ENCODE results near the gene APPBP2.

The APPBP2 gene

GRCh38 chr17:60457148-60457547 lies 68.9 kb downstream of the APPBP2 start:
- no peak overlapping the region for H3K4me3 ChIP-seq (ENCODE audit: low read depth, low read length)
- TF ChIP-seq CTCF (IDR thresholded peaks at IDR 0.05; ENCODE audit: control insufficient read depth, extremely low read depth, insufficient read depth) = no peak
- DNase-seq (ENCODE audit: low read depth) = no peak

GRCh38 chr17:60455378-60455777 lies 70.7 kb downstream of the APPBP2 start:
- no peak for TF ChIP-seq CTCF (IDR thresholded peaks at IDR 0.05; ENCODE audit: control insufficient read depth, extremely low read depth, insufficient read depth)
- no peak for DNase-seq (ENCODE audit: low read depth)
- H3K4me3 ChIP-seq (ENCODE audit: low read depth, low read length) = no peak overlapping the region

GRCh38 chr17:60451965-60452364 lies 74.1 kb downstream of the APPBP2 start:
- H3K4me3 ChIP-seq (ENCODE audit: low read depth, low read length) = no peak overlapping the region
- TF ChIP-seq CTCF (IDR thresholded peaks at IDR 0.05; ENCODE audit: control insufficient read depth, extremely low read depth, insufficient read depth) = no peak
- DNase-seq (ENCODE audit: low read depth) = no peak

- no peak for TF ChIP-seq CTCF (IDR thresholded peaks at IDR 0.05; ENCODE audit: control insufficient read depth, extremely low read depth, insufficient read depth)
- H3K4me3 ChIP-seq (ENCODE audit: low read depth, low read length) = no peak overlapping the region
These were observed 75.0 kb downstream of the APPBP2 start for GRCh38 chr17:60451071-60451470.

DNA sequence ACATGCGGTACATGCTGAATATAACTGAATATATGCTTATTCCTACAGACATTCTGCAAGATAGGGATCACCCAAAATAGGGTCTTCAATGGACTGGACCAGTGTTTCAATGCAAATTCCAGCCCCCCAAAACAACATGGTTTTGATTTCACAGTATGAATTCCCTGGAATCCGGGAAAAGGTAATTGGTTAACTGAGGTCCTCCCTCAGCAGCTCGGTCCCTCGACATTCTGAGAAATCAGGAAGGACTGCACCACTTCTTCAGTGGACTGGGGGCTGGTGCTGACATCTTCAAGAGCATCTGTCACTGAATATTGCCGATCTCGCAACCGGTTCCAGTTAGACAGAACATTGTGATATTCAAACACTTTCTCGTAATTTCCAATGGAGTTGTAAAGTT lies 78.7 kb downstream of the APPBP2 start:
- H3K4me3 ChIP-seq (ENCODE audit: low read depth, low read length) = no peak overlapping the region
- TF ChIP-seq CTCF (IDR thresholded peaks at IDR 0.05; ENCODE audit: control insufficient read depth, extremely low read depth, insufficient read depth) = no peak
- DNase-seq (ENCODE audit: low read depth) = no peak

More at GRCh38 chr17:60451071-60451470, 75.0 kb downstream of the APPBP2 start:
- no peak for DNase-seq (ENCODE audit: low read depth)

- TF ChIP-seq CTCF (IDR thresholded peaks at IDR 0.05; ENCODE audit: control insufficient read depth, extremely low read depth, insufficient read depth) = no peak
- no peak for DNase-seq (ENCODE audit: low read depth)
- H3K4me3 ChIP-seq (ENCODE audit: low read depth, low read length) = no peak overlapping the region
These were observed 80.9 kb downstream of the APPBP2 start for GRCh38 chr17:60445144-60445543.

DNA sequence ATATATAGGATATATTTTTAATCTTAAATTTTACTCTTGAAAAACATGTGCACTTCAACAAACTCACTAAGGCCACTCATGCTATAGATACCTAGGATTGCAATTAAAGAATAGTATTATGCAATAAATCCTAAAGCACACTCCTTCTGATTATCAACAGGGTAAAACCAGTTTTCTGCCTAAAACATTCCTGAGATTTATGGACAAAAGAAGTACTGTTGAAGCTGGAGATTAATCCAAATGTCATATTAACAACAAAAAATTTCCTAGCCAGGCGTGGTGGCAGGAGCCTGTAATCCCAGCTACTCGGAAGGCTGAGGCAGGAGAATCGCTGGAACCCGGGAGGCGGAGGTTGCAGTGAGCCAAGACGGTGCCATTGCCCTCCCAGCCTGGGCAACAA lies 82.3 kb downstream of the APPBP2 start:
- DNase-seq (ENCODE audit: low read depth) = no peak
- no peak overlapping the region for H3K4me3 ChIP-seq (ENCODE audit: low read depth, low read length)
- TF ChIP-seq CTCF (IDR thresholded peaks at IDR 0.05; ENCODE audit: control insufficient read depth, extremely low read depth, insufficient read depth) = no peak

All from LNCaP clone FGC (cell line).